Heart left ventricle (tissue), 16 donors: ENCODE data around the gene IL17REL. TPM values are rescaled to one million over a fixed set of nuclear protein-coding genes. Genes with fewer than 3 reads are reported as not detected.

Source experiments
- ATAC-seq, 4 donors: fragments of 200-7000 bp; cut with Tn5 transposase; one replicate each; pipeline ENCODE4 v1.9.1; 2020 to 2022; ENCODE audit warnings: moderate library complexity in 4 of 4, mild to moderate bottlenecking in 3 of 4, moderate number of reproducible peaks in 1 of 4
- DNase-seq, 5 donors: peaks; one replicate each; pipeline ENCODE4 v3.0.0-alpha.2; 2020
- H3K27ac ChIP-seq, 12 donors: fragments of 200-600 bp; sonication (generic) in 4 of 12; one replicate each; pipeline versions ENCODE4 v1.5.0 to v1.8.0; 2016 to 2022; ENCODE audit warnings: mild to moderate bottlenecking in 2 of 12
- H3K27me3 ChIP-seq, 9 donors: fragments of 200-600 bp; sonication (generic) in 2 of 9; one replicate each; pipeline versions ENCODE4 v1.5.1 to v1.8.0; 2016 to 2022; ENCODE audit warnings: mild to moderate bottlenecking in 3 of 9
- H3K36me3 ChIP-seq, 9 donors: fragments of 200-600 bp; sonication (generic) in 2 of 9; one replicate each; pipeline versions ENCODE4 v1.5.0 to v1.8.0; 2018 to 2022; ENCODE audit warnings: mild to moderate bottlenecking in 2 of 9
- H3K4me1 ChIP-seq, 12 donors: fragments of 200-600 bp; sonication (generic) in 4 of 12; one replicate each; pipeline versions ENCODE4 v1.5.0 to v1.8.0; 2016 to 2022; ENCODE audit warnings: mild to moderate bottlenecking in 3 of 12
- H3K4me3 ChIP-seq, 12 donors: fragments of 200-600 bp; sonication (generic) in 4 of 12; one replicate each; pipeline versions ENCODE4 v1.5.0 to v1.8.0; 2017 to 2022; ENCODE audit warnings: mild to moderate bottlenecking in 9 of 12, moderate library complexity in 4 of 12
- H3K9me3 ChIP-seq, 12 donors: fragments of 200-600 bp; sonication (generic) in 4 of 12; one replicate each; pipeline versions ENCODE4 v1.5.0 to v1.8.0; 2016 to 2022; ENCODE audit warnings: mild to moderate bottlenecking in 1 of 12
- CTCF ChIP-seq, 12 donors: fragments of 200-600 bp; sonication (generic) in 4 of 12; IDR thresholded peaks; one replicate each; pipeline versions ENCODE4 v1.5.0 to v1.8.0; 2018 to 2022; ENCODE audit warnings: antibody characterized with exemption in 12 of 12, mild to moderate bottlenecking in 5 of 12
- POLR2A ChIP-seq, 2 donors: fragments of 450-650 bp; IDR thresholded peaks; one replicate each; pipeline ENCODE4 v1.6.1; 2017; ENCODE audit warnings: antibody characterized with exemption in 2 of 2, mild to moderate bottlenecking in 2 of 2, moderate library complexity in 2 of 2
- WGBS, 4 donors: extraction: QIAGEN DNeasy Blood & Tissue Kit in 2 of 4; methylation state at CpG; one replicate each; pipeline versions ENCODE4 v1.1.5 to v1.1.7; 2013 to 2018; 5-methylcytosine and 5-hydroxymethylcytosine counted together
- intact Hi-C, 10 donors: fragments of 100-400 bp; cut with DNase I; formaldehyde crosslinking; loops; one replicate each; pipeline versions ENCODE4 v1.11.1 to v1.14.2; 2022
- polyA plus RNA-seq, 2 donors: library from polyadenylated mRNA; stranded (reverse); fragments of 200-250 nt; gene quantifications; one replicate each; pipeline ENCODE4 v1.2.3, GENCODE V29; 2013
- total RNA-seq, 9 donors: library from RNA; depleted of rRNA in 2 of 9; stranded (reverse); fragments of >200 nt in 2 of 9; fragmentation: NEBNext Ultra II Directional in 3 of 9; extraction: Animal tissue kit (Norgen Biotek cat#: 25700) in 3 of 9; gene quantifications; one replicate each; pipeline versions ENCODE4 v1.1.0 to v1.2.4, GENCODE V29; 2016 to 2023
- donor health status: ischemic (EF 13 %, LVEDD 7.1; RV severe dilation, severe dysfunction).
- donor health status: healthy with polysubstance abuse.
- donor health status: DM: no; HTN: yes; CAD: no.
- donor health status: DM: no; HTN: no; CAD: no.
- donor health status: ischemic (EF 25% LVEDD 6.9; RV normal size, moderate dysfunction).
- donor health status: ischemic (EF 25% LVEDD 5.7; RV mildly dilated, moderate dysfunction).
- donor health status: healthy.
- donor health status: DM: yes; HTN: yes; CAD: no.
- donor health status: ischemic (EF 35%, LVEDD 5.7; RV mildly dilated, moderate dysfunction).
- donor health status: nonischemic (EF 11% LVEDD 7.7; RV severe dilation, severe dysfunction).
- donor health status: DM: yes; HTN: yes; CAD: no.
- donor health status: PGD.
- donor health status: ischemic (EF 29% LVEDD 5.4; RV normal size, mild dysfunction).
- donor health status: nonischemic (EF 23%, LVEDD 6.1; RV moderate dilation, normal function).

IL17REL gene
- total and polyA plus RNA-seq, 11 donors: not detected

DNA sequence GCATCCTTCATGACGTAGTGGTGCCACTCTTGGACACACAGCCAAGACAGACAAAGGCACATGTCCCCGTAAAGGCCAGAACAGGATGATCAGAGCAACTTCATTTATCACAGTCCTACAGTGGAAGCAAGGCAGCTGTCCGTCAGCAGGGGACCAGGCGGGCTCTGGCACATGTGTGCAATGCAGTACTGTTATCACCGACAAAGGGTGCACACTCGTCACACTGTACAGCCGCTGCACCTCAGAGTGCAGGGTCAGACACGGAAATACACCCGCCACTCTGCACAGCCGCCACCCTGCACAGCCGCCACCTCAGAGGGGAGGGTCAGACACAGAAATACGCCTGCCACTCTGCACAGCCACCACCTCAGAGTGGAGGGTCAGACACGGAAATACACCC is 13.4 kb upstream of the IL17REL start:
- TF ChIP-seq CTCF (IDR thresholded peaks at IDR 0.05): no peak
- no peak for TF ChIP-seq POLR2A (IDR thresholded peaks at IDR 0.05)
- H3K36me3 ChIP-seq: no peaks in the 10 kb centered on the region
- WGBS, 4 donors: 70 to 84% (median 79%) methylated on average over 12 to 13 of the region's 13 CpGs
- DNase-seq: no peak
- no peak overlapping the region for H3K27ac ChIP-seq
- peaks cover 0 to 10% (median 4%) of the 10 kb centered on the region in 12 donors for H3K4me1 ChIP-seq
- no peak overlapping the region for H3K4me3 ChIP-seq
- intact Hi-C loops: no loop called here
- H3K9me3 ChIP-seq: no peaks in the 10 kb centered on the region
- H3K27me3 ChIP-seq: peaks cover 0 to 34% (median 6%) of the 10 kb centered on the region in 9 donors
- no peak for ATAC-seq

DNA sequence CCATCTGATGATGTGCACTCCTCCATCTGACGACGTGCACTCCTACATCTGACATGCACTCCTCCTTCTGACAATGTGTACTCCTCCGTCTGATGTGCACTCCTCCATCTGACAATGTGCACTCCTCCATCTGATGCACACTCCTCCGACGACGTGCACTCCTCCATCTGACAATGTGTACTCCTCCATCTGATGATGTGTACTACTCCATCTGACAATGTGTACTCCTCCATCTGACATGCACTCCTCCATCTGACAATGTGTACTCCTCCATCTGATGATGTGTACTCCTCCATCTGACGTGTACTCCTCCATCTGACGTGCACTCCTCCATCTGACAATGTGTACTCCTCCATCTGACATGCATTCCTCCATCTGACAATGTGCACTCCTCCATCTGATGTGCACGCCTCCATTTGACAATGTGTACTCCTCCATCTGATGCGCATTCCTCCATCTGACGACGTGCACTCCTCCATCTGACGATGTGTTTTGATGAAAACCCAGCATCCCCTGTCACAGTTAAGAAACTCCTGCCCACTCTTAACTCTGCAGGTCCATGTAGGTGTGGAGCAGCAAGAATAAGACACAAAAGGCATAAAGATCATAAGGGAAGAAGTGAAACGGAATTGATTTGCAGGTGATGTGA is 9.7 kb upstream of the IL17REL start:
- no peak overlapping the region for H3K27ac ChIP-seq
- H3K4me3 ChIP-seq: no peak overlapping the region
- no peaks in the 10 kb centered on the region for H3K9me3 ChIP-seq
- DNase-seq (no peak), ATAC-seq (no peak)
- TF ChIP-seq CTCF (IDR thresholded peaks at IDR 0.05) (no peak), POLR2A (IDR thresholded peaks at IDR 0.05) (no peak)
- 79 to 88% (median 83%) methylated on average over 14 of the region's 14 CpGs for WGBS, 4 donors
- H3K36me3 ChIP-seq: no peaks in the 10 kb centered on the region
- H3K4me1 ChIP-seq: no peaks in the 10 kb centered on the region
- intact Hi-C loops: no loop called here
- H3K27me3 ChIP-seq: peaks cover 0 to 17% (median 3%) of the 10 kb centered on the region in 9 donors

DNA sequence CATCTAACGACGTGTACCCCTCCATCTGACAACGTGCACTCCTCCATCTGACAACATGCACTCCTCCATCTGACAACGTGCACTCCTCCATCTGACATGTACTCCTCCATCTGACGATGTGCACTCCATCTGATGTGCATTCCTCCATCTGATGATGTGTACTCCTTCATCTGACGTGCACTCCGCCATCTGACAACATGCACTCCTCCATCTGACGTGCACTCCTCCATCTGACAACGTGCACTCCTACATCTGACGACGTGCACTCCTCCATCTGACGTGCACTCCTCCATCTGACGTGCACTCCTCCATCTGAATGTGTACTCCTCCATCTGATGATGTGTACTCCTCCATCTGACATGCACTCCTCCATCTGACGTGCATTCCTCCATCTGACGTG is 8.0 kb upstream of the IL17REL start:
- TF ChIP-seq POLR2A (IDR thresholded peaks at IDR 0.05) (no peak), CTCF (IDR thresholded peaks at IDR 0.05) (no peak)
- ATAC-seq: no peak
- Histone ChIP-seq H3K27me3 (peaks cover 4 to 34% (median 17%) of the 10 kb centered on the region in 9 donors), H3K36me3 (no peaks in the 10 kb centered on the region), H3K4me3 (no peak overlapping the region), H3K9me3 (no peaks in the 10 kb centered on the region), H3K27ac (no peak overlapping the region), H3K4me1 (peaks cover 0 to 11% (median 0%) of the 10 kb centered on the region in 12 donors)
- WGBS, 4 donors: 89 to 93% (median 90%) methylated on average over 15 of the region's 15 CpGs
- intact Hi-C loops: no loop called here
- DNase-seq: no peak

- intact Hi-C loops: no loop called here
- no peak for DNase-seq
- Histone ChIP-seq H3K4me1 (peaks cover 0 to 16% (median 4%) of the 10 kb centered on the region in 12 donors), H3K27me3 (peaks cover 15 to 39% (median 30%) of the 10 kb centered on the region in 9 donors), H3K9me3 (no peaks in the 10 kb centered on the region), H3K4me3 (no peak overlapping the region), H3K27ac (peak overlapping the region in 1 of 12 donors; percentile 63), H3K36me3 (no peaks in the 10 kb centered on the region)
- TF ChIP-seq CTCF (IDR thresholded peaks at IDR 0.05) (no peak), POLR2A (IDR thresholded peaks at IDR 0.05) (no peak)
- ATAC-seq: no peak
- WGBS, 4 donors: 64 to 75% (median 72%) methylated on average over 3 of the region's 3 CpGs
Observed at GRCh38 chr22:50019316-50019715, 6.8 kb upstream of the IL17REL start.
